ENCODE data around the gene SLC7A6OS.

SLC7A6OS gene
- total RNA-seq, result 54.3 to 73.5 (median 66.3) reads per million in 4 experiments

DNA sequence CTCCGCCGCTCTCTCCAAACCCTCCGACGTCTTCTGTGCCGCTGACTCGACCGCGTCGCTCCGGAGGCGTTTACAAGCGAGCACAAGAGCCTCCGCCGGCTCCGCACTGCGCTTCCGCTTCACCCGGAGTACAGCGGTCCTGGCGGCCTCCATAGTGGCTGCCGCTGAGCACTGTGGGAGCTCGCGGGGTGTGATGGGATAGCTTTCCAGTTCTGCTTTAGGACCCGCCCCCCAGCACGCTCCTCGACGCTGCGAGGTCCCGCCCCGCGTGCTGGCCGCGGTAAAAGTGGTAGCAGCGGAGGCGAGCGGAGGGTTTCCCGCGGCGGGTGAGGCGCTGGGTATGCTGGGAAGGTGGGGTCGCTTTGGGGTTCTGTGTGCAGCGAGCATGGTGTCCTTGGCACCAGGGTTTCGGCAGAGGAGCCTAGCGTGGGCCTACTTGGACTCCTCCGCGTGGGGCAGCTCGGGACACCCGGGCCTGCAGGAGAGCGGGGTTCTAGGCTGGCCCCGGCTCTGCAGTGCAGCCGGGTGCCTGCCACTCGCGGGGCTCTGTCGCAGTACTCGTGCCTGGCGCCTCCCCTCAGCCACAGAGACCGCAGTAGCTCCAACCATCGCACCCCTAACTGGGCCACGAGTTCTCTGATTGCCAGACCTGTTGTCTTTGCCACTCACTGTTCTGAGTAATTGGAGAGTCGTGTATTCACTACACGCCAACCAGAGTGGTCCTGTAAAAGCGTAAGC is at the start of gene SLC7A6OS, which contains the start of gene PRMT7:
TSS of gene SLC7A6OS (minus strand) at position 173 of the 738 bp plus-strand sequence. CDS start at position 153, 20 bp downstream.
TSS of gene PRMT7 (plus strand) at position 246 of the 738 bp plus-strand sequence. CDS start 4,961 bp downstream, outside the sequence.
- DNase-seq, result peak; percentile 88

DNA sequence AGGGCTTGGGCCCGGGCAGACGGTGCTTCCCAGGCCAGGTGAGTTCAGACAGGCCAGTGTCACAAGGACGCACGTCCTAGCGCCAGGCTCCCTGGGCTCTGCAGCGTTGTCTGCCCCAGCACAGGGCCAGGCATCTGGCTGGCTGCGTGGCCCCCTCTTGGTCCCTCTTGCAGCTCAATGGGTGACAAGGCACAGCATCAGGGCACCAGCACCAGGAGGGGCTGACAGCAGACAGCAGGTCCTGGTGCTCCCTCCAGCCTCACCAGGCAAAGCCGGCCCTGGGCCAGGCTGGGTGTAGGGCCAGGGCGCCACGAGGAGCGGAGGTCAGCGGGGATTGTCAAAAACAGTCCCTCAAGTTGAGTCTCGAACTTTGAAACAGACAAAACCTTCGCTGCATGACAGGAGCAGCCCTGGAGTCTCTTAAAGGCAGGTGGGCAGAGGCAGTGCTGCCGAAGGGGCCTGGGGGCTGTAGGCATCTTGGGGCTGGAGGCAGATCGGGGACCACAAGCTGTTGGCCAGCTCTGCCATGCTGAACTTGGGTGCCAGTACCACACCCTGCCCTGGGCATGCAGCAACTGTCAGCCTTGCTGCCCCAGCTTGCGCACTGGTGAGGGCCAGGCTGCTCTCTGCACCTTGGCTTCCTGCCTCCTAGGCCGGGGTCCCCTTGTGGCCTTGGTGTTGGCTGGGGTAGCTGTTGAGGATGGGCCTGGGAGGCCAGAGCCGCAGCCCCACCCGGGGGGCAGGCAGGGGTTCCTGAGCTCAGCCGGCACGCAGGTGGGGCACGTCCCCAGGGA is 48.8 kb upstream of the SLC7A6OS start:
- no peak for DNase-seq

DNA sequence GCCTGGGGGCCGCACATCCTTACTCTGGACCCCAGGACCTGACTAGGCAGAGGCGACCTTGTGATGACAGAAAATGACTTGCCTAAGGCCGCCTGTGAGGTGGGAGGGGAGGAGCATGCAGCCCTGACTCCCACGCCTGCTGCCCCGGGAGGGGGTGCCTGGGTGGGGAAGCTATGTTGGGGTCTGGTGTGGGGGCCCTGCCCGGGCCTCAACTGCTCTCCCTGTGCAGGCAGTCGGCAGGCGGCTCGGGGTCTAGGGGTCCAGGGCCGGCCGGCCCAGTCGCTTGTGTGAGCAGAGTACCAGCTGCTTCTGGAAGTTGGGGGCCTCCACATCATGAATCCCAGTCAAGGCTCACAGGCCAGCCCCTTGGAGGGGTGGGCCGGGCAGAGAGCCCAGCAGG is 48.2 kb upstream of the SLC7A6OS start:
- no peak for DNase-seq

DNA sequence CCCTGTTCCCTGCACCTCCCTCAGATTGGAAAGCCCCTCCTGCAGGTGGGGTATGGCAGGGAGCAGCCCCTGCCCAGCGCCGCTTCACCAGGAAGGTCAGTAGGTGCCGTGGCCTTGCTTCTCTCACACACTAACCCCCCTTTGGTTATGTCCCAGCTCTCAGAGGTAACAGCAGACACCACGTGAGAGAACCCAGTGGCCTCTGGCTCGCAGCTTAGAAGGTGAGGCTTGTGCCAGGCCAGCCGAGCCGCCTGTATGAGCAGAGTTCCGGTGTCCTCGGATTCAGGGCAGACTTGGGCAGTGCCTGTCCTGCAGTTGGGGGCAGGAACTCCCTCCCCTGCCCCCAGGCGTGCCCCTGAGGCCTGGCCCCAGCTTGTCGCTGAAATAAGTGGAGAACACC is 47.2 kb upstream of the SLC7A6OS start:
- DNase-seq, result no peak

DNA sequence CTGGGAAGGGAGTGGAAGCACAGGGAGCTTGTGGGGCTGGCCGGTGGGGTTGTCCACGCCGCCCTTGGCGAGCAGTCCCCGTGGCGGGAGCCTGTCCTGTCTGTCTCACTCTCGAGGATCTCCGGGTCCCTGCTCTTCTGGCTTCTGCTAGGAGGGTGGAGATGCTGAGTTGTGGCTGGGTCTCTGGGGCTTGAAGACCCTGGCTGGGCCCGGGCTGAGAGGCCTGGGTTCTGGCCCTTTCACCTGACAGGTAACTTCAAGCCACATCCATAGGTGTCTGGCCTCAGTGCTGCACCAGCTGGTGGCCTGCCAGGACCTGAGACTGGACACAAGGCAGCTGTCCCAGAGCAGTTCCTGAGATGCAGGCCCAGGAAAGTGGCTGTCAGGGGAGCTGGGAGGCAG is 46.8 kb upstream of the SLC7A6OS start:
- no peak for DNase-seq

- DNase-seq, result no peak
These were observed 46.2 kb upstream of the SLC7A6OS start for GRCh38 chr16:68356919-68357286.

DNA sequence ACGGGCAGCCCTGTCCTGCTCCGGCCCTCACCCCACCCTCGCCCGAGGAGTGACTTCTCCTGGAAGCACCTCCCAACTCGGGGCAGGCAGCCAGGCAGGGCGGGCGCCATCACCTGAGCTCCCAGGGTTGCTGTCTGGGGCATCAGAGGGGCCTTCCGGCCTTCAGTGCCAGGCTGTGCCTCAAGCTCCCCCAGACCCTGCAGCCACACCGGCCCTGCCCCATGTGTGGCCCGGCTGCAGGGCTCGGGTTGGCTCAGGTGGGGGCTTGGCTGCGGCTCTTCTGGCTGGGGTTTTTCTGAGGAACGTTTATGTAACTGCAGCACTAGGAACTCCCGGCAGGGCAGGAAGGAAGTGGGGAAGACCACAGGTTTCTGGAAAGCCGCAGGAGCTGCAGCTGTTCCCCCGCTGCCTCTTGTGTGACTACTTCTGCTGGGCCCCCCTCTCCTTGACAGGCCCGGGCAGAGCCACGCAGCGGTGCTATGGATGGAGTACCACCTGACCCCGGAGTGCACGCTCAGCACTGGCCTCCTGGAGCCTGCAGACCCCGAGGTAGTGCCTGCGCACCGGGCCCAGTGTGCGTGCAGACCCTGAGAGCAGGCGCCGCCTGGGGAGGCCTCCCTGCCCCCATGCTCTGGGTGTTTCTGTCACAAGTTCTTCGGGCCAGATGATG is 45.6 kb upstream of the SLC7A6OS start:
- peak; percentile 34 for DNase-seq

DNA sequence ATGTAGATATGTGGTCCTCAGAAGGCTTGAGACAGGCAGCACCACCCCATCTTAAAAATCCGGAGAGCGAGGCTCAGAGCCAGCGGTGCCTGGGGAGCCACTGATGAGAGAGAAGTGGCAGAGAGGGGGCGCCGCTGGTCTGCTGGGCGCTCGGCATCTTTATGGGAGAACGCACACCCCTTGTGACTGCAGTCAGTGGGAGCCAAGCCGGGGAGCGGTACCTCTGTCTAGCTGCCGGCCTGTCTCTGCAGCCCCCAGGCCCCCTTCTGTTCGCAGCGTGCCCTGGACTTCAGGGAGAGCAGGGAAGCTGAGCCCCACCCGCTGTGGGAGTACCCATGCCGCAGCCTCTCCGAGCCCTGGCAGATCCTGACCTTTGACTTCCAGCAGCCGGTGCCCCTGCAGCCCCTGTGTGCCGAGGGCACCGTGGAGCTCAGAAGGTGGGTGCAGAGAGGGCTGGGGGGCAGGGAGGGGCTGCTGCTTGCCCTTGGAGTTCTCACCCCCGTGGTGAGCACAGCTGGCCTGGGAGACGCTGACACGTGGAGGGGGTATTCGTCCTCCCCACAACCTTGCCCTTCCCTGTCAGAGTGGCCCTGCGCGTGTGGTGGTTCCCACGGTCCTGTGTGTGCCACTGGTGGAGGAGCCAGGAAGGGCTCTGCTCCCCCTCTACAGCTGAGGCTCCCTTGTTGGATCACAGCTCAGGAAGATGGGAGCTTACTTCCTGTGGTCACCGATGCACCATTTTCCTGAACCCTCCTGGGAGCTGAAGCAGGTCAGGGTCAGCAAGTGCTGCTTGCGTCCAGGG is 44.9 kb upstream of the SLC7A6OS start:
- DNase-seq, result no peak

- DNase-seq, result no peak
These were observed 44.1 kb upstream of the SLC7A6OS start for GRCh38 chr16:68354816-68355215.

- DNase-seq, result no peak
These were observed 42.6 kb upstream of the SLC7A6OS start for GRCh38 chr16:68353366-68353765.

DNA sequence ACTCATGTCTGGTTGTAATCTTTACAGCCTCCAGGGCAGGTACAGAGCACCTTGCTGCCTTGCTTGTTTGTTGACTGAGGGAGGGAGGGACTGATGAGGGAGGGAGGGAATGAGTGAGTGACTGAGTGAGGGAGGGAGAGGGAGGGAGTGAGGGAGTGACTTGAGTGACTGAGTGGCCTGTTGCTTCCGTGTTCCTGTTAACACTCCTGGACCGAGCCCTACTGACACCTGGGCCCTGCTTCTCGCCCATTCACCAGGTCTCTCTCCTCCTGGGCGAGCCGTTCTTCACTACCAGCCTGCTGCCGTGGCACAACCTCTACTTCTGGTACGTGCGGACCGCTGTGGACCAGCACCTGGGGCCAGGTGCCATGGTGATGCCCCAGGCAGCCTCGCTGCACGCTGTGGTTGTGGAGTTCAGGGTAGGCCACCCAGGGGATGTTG is 41.3 kb upstream of the SLC7A6OS start:
- no peak for DNase-seq

- no peak for DNase-seq
These were observed 40.7 kb upstream of the SLC7A6OS start for GRCh38 chr16:68351463-68351862.

GRCh38 chr16:68350813-68351350 is 40.1 kb upstream of the SLC7A6OS start:
- no peak for DNase-seq

DNA sequence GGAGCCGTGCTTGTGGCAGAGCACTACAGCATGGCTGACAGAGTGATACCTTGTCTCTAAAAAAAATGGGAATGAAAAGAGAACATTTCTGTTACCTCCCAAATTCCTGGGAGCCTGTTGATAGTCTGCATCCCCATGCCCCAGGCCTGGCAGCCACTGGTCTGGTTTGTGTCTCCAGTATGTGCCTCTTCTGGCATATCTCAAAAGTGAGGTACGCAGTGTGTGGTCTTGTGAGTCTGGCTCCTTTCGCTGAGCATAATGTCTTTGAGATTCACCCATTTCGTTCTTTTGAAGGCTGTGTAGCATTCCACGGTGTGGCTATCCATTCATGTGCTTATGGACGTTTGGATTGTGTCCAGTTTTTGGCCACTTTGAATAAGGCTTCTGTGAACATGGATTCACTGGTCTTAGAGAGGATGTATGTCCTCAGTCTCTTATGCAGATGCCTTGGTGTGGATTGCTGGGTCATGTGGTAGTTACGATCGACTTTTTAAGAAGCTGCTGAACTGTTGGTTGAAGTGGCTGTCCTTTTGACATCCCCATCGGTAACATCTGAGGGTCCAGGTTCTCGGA is 39.2 kb upstream of the SLC7A6OS start:
- no peak for DNase-seq

GRCh38 chr16:68348639-68349445 is 38.1 kb upstream of the SLC7A6OS start:
- DNase-seq, result no peak

DNA sequence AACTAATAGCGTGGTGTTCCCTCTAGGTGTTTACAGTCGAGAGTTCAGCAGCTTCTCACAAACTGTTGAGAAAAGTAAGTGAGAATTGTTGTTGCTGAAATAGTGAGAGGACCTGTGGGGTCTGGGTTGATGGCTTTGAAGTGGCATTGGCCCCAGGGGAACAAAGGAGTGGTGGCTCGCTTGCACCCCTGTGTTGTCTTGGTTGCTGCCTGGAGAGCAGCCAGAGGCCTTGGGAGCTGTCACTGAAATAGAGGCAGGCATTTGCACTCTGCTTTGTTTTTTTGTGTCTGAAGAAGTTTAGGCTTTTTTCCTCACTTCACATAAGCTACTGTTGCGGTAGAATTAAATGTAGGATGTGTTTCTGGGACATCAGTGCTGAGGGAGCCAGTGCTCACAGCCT is 36.9 kb upstream of the SLC7A6OS start:
- no peak for DNase-seq

DNA sequence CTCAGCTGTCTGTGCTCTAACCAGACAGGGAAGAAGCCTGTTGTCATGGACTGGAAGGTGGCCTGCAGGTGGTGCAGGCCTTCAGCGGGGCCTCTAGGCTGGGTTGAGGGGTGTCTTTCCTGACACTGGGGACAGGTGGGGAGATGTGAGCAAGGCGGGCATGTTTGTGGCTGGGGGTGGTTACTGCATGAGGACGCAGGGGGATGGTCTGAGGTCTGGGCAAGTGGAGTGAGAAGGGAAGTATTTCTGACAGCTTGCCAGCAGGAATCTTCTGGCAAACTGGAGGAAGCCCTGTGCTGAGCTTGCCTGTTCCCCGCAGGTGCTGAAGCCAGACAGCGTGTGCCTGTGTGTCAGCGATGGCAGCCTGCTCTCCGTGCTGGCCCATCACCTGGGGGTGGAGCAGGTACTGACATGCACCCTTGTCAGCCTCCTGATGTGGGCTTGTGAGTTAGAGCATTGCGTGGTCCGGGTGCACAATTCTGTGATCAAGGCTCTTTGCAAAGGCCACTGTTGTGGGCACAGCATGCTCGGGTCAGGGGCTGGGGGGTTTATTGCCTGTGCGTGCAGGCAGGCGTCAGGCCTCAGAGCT is 36.2 kb upstream of the SLC7A6OS start:
- no peak for DNase-seq

- DNase-seq, result no peak
These were observed 35.4 kb upstream of the SLC7A6OS start for GRCh38 chr16:68345958-68346635.

GRCh38 chr16:68345351-68345810 is 34.6 kb upstream of the SLC7A6OS start:
- no peak for DNase-seq

- no peak for DNase-seq
These were observed 33.5 kb upstream of the SLC7A6OS start for GRCh38 chr16:68344252-68344651.
